Astrocyte of the cerebellum (primary cell): Measurements from ENCODE around the gene DMD.

Experiments
- DNase-seq: peaks from one replicate; pipeline ENCODE4 v3.0.0-alpha.2; 2011; ENCODE audit warnings: low read depth
- H3K4me3 ChIP-seq: 2 replicates; pipeline ENCODE4 v1.5.1; 2011; ENCODE audit warnings: mild to moderate bottlenecking, low read depth, low read length, moderate library complexity
- in situ Hi-C: cut with HindIII; loops from 2 replicates; pipeline ENCODE4 v1.10.0; 2017; ENCODE audit warnings: low sequenced_read_pairs
- TF ChIP-seq, protein P1 (sequence below): IDR thresholded peaks from 2 replicates; pipeline ENCODE4 v1.5.1; 2012; ENCODE audit warnings: low read length, low read depth, moderate library complexity, mild to moderate bottlenecking; ENCODE audit errors: missing control alignments

DMD gene

GRCh38 chrX:33204889-33205288 is 6.5 kb downstream of the DMD start:
- no peak overlapping the region for H3K4me3 ChIP-seq
- TF ChIP-seq, protein P1, sequence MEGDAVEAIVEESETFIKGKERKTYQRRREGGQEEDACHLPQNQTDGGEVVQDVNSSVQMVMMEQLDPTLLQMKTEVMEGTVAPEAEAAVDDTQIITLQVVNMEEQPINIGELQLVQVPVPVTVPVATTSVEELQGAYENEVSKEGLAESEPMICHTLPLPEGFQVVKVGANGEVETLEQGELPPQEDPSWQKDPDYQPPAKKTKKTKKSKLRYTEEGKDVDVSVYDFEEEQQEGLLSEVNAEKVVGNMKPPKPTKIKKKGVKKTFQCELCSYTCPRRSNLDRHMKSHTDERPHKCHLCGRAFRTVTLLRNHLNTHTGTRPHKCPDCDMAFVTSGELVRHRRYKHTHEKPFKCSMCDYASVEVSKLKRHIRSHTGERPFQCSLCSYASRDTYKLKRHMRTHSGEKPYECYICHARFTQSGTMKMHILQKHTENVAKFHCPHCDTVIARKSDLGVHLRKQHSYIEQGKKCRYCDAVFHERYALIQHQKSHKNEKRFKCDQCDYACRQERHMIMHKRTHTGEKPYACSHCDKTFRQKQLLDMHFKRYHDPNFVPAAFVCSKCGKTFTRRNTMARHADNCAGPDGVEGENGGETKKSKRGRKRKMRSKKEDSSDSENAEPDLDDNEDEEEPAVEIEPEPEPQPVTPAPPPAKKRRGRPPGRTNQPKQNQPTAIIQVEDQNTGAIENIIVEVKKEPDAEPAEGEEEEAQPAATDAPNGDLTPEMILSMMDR, result no peak
- in situ Hi-C loops, result no loop called here
- no peak for DNase-seq

DNA sequence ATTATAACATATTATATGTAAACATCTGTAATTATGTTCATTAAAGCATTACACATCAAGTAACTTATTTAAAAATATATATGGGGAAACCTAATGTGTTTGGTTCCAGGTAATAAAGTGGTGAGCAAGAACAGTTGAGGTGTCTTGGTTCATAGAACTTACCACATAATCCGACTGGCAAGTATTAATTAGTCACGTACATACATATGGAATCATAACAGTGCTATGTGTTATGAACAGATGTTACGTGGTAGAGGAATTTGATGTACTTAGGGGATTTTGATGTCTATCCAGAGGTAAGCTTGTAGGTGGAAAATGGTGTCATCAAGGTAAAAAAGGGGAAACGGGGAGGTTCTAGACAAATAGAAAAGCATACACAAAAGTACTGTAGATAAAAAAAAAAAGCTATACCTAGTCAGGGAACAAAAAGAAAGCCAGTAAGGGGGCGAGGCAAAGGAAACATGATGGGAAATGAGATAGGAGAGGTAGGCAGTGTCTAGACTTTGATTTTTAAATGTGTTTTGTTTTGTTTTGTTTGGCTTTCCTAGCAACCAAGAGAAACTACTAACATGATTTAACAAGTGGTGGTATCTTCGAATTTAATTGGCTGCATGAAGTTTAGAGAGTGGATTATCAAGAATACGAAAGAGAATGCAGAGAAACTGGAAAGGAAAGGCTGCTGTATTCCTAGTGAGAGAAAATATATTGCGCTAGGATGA is 12.6 kb downstream of the DMD start:
- in situ Hi-C loops, result no loop called here
- no peak for DNase-seq
- TF ChIP-seq, protein P1, result no peak
- no peak overlapping the region for H3K4me3 ChIP-seq

GRCh38 chrX:33195698-33196097 is 15.7 kb downstream of the DMD start:
- in situ Hi-C loops, result no loop called here
- TF ChIP-seq, protein P1, result no peak
- no peak for DNase-seq

DNA sequence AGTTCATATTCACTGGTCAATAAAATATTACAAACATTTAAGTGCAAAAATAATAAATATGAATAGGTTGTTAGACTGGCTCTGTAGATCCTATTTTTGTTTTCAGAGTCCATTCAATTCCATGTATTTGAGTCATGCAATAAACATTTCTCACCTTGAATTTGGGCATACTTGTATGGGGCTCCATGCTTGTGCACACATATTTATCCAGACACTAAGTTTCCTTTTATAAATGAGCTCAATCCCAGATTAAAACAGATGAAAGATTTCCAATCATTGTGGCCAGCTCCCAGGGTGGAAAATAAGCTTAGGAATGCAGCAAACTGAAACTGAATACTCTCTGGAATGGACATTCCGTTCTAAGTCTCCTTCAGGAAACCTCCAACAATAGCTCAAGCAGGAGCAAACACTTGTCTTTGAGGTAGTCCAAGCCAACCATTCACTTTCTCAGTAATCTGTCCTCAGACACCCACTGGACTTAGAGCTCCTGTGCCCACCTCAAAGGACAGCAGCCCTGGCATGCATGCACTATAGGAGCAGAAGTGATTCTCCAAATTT is 16.4 kb downstream of the DMD start:
- TF ChIP-seq, protein P1, result no peak
- in situ Hi-C loops, result no loop called here
- no peak overlapping the region for H3K4me3 ChIP-seq
- DNase-seq, result peak; percentile 12

More at GRCh38 chrX:33195698-33196097, 15.7 kb downstream of the DMD start:
- H3K4me3 ChIP-seq, result no peak overlapping the region

GRCh38 chrX:33194289-33194688 is 17.1 kb downstream of the DMD start:
- TF ChIP-seq, protein P1, result no peak
- H3K4me3 ChIP-seq, result no peak overlapping the region
- in situ Hi-C loops, result no loop called here

DNA sequence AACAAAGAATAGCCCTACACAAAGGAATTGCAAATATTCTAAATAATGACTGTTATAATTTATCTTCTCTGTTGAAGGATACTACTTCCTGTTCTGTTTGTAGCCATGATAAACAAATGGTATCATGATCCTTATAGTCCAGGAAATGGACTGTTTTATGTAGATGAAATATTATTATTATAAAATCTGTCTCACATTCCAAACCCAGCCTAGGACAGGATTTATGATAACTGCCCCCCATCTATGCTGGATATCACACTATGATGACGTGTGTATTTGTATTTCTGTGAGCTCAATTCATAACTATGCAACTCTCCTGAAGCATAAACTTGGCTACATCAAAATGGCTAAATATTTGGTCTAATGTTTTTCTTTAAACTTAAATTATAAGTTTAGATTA is 21.3 kb downstream of the DMD start:
- TF ChIP-seq, protein P1, result no peak
- H3K4me3 ChIP-seq, result no peak overlapping the region
- no peak for DNase-seq
- in situ Hi-C loops, result no loop called here

More at GRCh38 chrX:33194289-33194688, 17.1 kb downstream of the DMD start:
- no peak for DNase-seq
